B cell (primary cell): Measurements from ENCODE around the gene AGAP1.

Source experiments
- CTCF ChIP-seq: fragments of 200-600 bp; IDR thresholded peaks from one replicate; pipeline ENCODE4 v1.8.0; 2022; ENCODE audit warnings: antibody characterized with exemption, mild to moderate bottlenecking
- EZH2 ChIP-seq: IDR thresholded peaks from 2 replicates; pipeline ENCODE4 v1.6.1; 2012; ENCODE audit warnings: borderline replicate concordance, low read depth, mild to moderate bottlenecking, moderate library complexity, low read length; ENCODE audit not compliant: insufficient read depth, poor library complexity, severe bottlenecking

GRCh38 chr2:235733761-235734160 lies 239.9 kb downstream of the AGAP1 start:
- TF ChIP-seq CTCF (no peak), EZH2 (no peak)
